NCI-H510A treated with DMSO at 0.1 percent for 48 hours (cell line): ENCODE measurements around the gene RYR3.

Experiments
- DNase-seq: peaks from one replicate; lab custom pipeline; 2025; lab: John Stamatoyannopoulos, UW

RYR3 gene

DNA sequence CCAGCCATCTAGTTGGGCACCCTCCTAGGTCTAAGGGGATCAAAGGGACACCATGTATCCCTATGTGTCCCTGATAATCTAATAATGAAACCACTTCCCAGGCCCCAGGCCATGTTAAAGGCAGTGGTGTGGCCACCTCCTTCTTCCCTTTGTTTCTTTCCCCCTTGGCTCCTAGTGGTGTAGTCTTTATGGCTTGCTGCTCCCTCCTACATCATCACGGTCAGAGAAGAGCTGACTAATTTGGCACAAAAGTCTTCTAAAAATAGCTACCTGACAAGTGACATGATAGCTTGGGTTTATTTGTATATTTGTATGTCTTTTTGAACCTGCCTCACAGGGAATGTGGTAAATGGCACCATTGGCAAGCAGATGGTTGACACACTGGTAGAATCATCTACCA lies 526.5 kb downstream of the RYR3 start:
- no peak for DNase-seq

DNA sequence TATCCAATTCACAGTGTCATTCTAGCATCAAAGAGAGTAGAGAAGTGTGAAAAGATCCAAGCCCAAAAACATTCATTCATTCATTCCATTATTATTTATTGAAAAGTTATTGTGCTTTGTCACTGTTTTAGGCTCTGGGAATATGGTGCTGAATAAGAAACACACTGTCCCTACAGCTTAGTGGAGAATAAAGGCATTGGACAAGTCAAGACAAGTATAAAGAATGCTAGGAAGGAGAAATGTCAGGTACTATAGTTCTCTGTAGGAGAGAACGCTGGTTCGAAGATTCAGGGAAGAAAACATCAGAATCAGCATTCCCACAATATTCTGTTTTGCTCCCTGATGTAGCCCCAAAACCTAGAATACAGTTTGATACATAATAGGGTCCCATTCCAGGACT lies 528.8 kb downstream of the RYR3 start:
- DNase-seq: no peak

GRCh38 chr15:33840615-33841014 lies 529.8 kb downstream of the RYR3 start:
- no peak for DNase-seq

DNA sequence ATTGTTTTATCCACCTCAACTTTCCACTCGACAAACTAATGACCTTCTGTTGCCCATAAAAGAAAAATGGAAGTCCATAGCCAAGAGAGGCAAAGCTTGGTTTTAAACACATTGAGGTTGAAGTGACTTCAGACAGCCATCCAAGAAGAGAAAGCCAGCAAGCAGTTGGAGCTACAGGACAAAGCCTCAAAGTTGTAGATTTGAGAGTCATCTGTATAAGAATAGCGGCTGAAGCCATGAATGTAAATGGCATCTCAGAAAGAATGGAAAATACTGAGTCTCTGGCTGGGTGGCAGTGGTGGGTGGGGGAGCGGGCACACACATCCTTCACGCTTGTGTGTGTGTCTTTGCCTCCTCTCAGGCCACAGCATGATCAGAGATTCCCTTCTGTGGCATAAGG lies 533.4 kb downstream of the RYR3 start:
- no peak for DNase-seq

- DNase-seq: no peak
These were observed 533.8 kb downstream of the RYR3 start for GRCh38 chr15:33844597-33844996.

DNA sequence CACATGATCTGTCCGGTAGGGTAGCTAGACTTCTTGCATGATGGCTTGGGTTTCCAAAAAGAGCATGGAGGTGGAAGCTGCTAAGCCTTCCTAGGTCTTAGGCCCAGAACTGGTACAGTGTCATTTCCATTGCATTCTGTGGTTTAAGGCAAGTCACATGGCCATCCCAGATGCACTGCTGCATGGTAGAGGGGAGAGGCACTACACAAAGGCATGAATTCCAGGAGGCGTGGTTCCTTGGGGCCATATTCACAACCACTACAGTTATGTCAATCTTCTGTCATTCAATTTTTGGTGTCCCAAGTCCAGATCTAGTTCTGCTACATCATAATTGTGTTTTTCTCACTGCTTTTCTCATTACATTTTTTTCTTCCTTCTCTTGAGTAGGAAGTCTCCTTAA lies 535.4 kb downstream of the RYR3 start:
- DNase-seq: no peak

GRCh38 chr15:33846862-33847261 lies 536.1 kb downstream of the RYR3 start:
- no peak for DNase-seq

DNA sequence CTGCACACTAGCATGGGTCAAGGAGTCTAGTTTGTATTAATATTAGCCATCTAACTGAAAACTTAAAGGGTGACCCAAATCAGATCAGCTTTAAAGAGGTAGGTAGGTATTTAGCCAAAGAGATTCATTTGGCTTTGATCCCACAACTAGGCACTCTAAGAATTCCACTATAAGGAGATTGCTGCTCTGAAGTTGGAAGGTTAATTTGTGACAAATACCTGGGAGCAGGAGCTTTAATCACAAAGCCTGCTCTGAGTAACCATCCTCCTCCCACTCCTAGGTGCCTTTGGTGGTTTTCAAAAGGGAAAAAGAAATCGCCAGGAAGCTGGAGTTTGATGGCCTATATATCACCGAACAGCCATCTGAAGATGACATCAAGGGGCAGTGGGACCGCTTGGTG lies 537.2 kb downstream of the RYR3 start:
- no peak for DNase-seq

GRCh38 chr15:33851079-33851478 lies 540.3 kb downstream of the RYR3 start:
- no peak for DNase-seq

DNA sequence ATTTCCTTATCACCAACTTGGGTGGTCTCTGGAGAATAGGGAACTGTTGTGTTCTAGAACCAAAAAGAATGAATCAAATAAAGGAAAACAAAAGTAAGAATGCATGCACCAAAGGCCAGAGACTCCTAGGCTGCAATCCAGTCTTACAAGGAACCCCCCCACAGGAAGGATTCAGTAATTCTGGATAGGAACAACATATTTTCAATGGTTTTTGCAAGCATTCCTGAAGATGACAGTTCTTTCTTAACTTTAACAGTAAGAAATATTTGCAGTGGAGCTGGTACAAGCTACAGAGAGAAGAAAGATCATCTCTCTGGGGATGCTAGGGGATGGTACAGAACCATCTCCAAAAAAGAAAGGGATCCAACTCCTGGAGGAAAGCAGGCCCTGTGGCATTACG lies 541.3 kb downstream of the RYR3 start:
- DNase-seq: no peak

- DNase-seq: no peak
These were observed 541.8 kb downstream of the RYR3 start for GRCh38 chr15:33852570-33852969.

- DNase-seq: no peak
These were observed 547.0 kb downstream of the RYR3 start for GRCh38 chr15:33857726-33858125.

GRCh38 chr15:33858836-33859235 lies 548.1 kb downstream of the RYR3 start:
- DNase-seq: no peak

- no peak for DNase-seq
These were observed 549.3 kb downstream of the RYR3 start for GRCh38 chr15:33859992-33860545.

- DNase-seq: no peak
These were observed 550.0 kb downstream of the RYR3 start for GRCh38 chr15:33860754-33861153.

DNA sequence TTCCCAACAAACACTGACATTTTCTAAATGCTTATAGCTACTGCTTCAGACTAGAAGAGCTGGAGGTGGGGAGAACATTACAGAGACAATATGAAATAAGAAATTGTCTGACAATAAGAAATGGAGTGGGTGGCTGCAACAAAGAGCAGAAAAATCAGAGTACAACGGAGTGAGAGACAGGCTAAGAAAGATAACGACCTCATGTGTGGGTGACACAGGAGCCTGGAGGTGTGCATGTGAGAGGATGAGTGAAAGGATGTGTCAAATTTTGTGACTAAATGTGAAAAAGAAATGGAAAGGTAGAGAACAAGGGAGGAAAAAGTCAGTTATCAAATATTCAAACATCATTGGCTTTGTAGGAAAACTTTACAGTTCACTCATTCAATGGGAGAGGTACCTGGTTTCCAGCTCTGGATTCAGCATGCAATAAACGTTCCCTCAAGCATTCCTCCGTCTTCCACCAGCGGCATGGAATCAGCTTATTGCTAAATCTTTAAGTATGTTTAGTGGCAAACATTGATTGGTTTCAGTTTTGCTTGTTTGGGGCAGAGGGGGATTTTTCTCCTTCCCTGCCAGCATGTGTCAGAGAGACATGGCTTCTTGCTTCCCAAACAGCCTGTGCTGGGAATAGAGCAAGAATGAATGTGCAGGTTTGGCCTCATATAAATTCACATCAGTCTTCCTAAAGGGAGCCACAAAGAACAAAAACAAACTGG lies 553.8 kb downstream of the RYR3 start:
- no peak for DNase-seq

DNA sequence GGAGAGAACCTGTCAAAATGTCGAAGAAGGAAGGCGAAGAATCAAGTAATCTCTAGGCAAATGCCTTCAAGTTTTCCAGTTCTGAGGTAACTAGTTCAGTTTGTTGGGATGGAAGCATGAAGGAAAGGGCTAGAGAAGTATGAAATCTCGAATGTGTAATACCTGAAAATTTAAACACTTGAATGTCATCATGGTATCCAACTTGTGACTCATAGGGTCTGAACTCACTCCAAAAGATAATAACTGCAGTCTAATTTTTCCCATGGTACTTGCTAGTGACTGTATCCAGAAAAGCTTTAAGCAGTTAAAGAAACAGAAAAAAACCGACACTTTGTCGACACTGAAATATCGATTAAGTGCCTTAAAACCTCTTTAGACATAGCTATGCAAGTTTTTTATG lies 554.6 kb downstream of the RYR3 start:
- no peak for DNase-seq

DNA sequence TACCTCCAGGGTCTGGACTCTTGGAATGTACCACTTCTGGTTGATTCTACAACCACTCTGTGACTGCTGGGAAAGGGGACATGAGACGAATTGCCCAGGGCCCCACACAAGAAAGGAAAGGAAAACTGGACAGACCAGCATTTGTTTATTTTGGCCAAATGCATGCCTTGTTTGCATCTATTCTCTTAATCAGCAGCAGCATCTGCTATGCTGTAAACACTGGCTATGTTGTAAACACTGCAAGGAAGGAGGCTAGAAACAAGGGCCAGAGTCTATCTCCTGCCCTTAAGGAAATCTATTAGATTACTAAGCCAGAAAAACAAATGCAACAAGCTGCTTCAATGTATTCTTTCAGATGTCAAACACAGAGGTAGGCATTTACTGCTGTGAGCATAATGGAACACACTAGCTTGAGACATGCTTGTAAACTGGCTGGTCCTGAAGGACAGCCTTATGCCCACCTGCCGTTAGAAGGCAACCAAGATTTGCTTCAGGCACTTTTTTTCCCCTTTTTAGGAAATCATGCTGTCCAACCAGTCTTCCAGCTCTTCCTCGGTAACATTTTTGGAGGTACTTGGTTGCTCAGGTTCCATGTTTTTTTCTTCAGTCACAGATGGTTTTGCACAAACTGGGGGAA lies 555.5 kb downstream of the RYR3 start:
- no peak for DNase-seq

DNA sequence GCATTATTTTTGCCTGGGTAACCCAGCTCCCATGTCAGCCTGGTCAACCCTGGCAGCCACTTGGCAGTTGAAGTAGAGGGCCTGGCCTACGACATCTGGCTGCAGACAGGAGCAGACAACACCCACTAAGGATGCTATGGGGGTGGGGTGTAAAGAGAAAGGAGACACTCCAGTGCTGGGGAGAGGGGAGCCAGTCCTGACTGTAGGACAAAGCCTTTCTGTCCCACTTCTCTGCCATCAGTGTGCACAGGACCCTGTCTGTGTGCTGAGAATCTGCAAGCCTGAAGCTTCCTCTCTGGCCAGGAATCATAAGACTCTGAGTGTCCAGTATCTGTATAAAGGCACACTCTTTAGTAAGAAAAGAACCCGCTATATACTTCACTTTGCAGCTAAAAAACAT lies 561.2 kb downstream of the RYR3 start:
- peak; percentile 13 for DNase-seq

DNA sequence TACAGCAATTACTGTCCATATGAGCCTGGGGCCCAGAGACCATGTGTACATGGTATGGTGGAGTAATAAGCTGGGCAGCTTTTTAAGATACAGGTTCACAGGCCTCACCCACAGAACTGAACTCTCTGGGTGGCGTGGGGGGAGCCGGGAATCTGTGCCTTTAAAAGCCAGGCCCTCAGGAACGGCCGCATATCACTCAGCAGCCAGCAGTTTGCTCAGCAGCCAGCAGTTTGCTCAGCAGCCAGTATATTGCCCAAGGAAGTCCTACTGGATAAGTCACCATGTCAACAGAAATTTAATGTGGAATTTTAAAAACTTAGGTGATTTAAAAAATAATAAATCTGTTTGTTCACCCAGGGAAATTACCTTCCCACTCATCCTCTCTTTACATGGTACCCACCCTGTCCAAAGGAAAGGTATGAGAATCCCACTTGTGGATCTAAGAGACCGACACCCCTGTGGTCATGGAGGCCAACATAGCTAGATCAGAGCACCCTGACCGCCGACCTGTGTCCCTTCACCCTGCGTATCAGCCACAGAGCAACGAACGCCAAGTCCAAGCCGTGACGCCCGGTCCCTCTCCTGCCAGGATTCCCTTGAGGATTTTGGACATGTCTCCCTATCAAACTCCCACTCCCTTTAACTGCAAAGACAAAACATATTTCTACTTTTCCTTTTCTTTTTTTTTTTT lies 561.8 kb downstream of the RYR3 start:
- DNase-seq: peak; percentile 8

DNA sequence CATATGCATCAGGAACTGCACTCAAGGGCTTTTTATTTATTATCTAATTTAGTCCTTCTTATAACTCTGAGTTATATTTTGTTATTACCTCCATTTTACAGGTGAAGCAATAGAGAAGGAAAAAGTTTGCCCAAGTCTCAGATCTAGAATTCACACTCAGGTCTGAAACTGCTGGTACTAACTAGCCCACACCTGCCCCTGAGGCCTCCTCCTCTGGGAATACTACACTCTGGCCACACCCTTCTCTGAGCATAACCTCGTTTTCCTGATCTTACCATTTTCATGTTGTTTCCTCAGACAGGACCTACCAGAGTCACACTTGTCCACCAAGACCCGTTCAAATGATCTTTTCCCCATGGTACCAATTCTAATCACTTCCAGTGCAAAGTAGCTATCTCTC lies 563.4 kb downstream of the RYR3 start:
- DNase-seq: no peak

DNA sequence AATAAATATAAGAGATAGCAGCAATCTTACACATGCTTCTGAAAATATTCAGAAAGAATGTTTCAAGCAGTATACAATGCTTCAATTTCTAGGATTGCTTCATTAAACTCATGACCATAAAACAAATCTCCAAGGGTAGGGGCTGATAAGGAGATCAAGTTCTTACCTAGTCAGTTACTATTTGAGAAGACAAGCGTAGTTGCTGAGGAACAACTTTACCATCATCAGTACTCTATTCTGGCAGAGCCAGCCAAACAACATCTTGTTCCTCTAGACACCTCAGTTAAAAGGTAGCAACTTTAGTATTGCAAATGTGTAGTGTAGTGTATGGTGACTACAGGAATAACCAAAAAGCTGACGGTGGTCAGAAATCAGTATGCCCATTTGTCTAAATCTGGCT lies 572.2 kb downstream of the RYR3 start:
- DNase-seq: no peak

DNA sequence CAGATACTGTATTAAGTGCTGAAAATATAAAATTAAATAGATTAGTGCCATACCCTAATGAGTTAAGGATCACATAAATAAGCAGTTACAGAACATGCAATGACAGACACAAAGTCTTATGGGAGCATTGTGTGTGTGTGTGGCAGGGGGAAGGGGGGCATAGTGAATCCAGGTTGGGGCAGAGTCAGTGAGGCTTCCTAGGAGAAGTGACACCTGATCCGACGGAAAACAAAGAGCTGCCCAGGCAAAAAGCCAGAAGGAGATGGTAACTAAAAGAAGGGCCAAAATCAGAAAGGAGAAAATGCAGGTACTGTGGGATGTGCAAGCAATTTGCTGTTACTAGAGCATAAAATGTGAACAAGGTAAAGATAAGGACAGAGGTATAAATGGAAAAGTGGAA lies 577.4 kb downstream of the RYR3 start:
- DNase-seq: peak; percentile 28
